Natural killer cell treated with Interleukin-12 subunit alpha and Interleukin-12 subunit beta and Interleukin-15 and Interleukin-18, amount 100 ng/mL, for 72 hours (primary cell): ENCODE results near the gene AZIN2. TPM values are rescaled to one million over a fixed set of nuclear protein-coding genes. Genes with fewer than 3 reads are reported as not detected.
A peak's percentile ranks its signal among the peaks of the same experiment; 100 is the strongest.
"Not testable (repeated sequence)": the region's sequence is repeated elsewhere in the genome, so short reads cannot be mapped to it uniquely, and the experiment has no call there.

Experiments used
- ATAC-seq, 2 donors: fragments of 150-1000 bp; cut with Tn5 transposase in 1 of 2; sonication (Bioruptor Pico), chemical (Tn5 transposase) in 1 of 2; 2 replicates each; pipeline ENCODE4 v1.10.0; 2021
- DNase-seq: peaks from one replicate; pipeline ENCODE4 v3.0.0; 2022; ENCODE audit warnings: low spot score
- H3K27ac Mint-ChIP-seq, 2 donors: 1 replicate in 1 of 2; 2 replicates in 1 of 2; pipeline ENCODE4 v1.8.0; 2022; ENCODE audit warnings: mixed read lengths in 2 of 2, mild to moderate bottlenecking in 1 of 2, moderate library complexity in 1 of 2
- H3K27me3 Mint-ChIP-seq, 2 donors: 1 replicate in 1 of 2; 2 replicates in 1 of 2; pipeline ENCODE4 v1.8.0; 2022; ENCODE audit warnings: mixed read lengths in 2 of 2
- H3K36me3 Mint-ChIP-seq: one replicate; pipeline ENCODE4 v1.8.0; 2022; ENCODE audit warnings: mixed read lengths
- H3K4me1 Mint-ChIP-seq, 2 donors: 1 replicate in 1 of 2; 2 replicates in 1 of 2; pipeline ENCODE4 v1.8.0; 2022; ENCODE audit warnings: low read depth in 2 of 2, mixed read lengths in 2 of 2, mild to moderate bottlenecking in 1 of 2
- H3K4me3 Mint-ChIP-seq: one replicate; pipeline ENCODE4 v1.8.0; 2022; ENCODE audit warnings: mixed read lengths
- H3K9me3 Mint-ChIP-seq: 2 replicates; pipeline ENCODE4 v1.8.0; 2022; ENCODE audit warnings: mixed read lengths
- total RNA-seq, 2 donors: library from RNA; stranded (reverse); gene quantifications; one replicate each; pipeline ENCODE4 v1.2.3, GENCODE V29; 2022

AZIN2 gene
- total RNA-seq, 2 donors from 2014 or later: 2.4 to 4.4 TPM

DNA sequence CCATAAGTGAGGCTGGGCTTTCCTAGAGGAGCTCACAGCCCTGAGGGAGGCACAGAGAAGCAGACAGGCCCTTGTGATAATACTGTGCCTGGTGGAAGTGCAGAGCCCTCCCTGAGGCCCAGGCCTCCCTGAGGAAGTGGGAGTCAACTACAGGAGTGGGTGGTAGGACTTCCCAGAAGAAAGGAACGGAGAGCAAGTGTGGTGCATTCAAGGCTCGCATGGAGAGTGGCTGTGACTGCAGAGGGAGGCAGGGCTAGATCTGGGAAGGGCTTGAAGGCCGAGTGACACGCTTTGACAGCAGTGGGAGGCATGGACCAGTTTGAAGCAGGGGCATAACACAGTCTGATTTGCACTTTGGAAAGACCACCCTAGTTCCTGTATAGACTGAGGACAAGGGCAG, 37.3 kb downstream of the AZIN2 start:
- no peak for ATAC-seq
- no peak overlapping the region for H3K27ac Mint-ChIP-seq

DNA sequence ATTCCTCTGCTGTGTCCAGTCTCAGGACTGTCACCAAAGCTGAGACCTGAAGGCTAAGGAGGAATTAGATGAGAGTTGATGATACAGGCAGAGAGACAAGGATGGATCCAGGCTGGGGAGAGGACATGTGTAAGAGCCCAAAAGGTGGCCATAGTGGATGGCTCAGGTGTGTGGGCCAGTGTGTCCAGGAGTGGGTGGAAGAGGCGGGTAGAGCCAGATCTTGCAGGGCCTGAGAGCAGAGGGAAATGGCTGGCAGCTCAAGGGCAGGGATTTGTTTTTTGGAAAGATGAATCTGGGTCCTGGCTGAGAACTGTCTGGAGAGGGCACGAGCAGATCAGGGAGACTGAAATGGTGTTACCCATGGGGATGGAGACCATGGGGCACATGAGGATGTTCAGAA, 38.1 kb downstream of the AZIN2 start:
- Mint-ChIP-seq H3K4me1 (peaks cover 0 to 3% of the 10 kb centered on the region in 2 donors), H3K4me3 (no peak overlapping the region), H3K27me3 (no peaks in the 10 kb centered on the region), H3K9me3 (no peaks in the 10 kb centered on the region), H3K36me3 (no peaks in the 10 kb centered on the region), H3K27ac (no peak overlapping the region)
- DNase-seq: no peak
- no peak for ATAC-seq

More for the DNA sequence above, 37.3 kb downstream of the AZIN2 start:
- Mint-ChIP-seq H3K27me3 (no peaks in the 10 kb centered on the region), H3K36me3 (no peaks in the 10 kb centered on the region), H3K9me3 (no peaks in the 10 kb centered on the region), H3K4me3 (no peak overlapping the region), H3K4me1 (peaks cover 0 to 3% of the 10 kb centered on the region in 2 donors)
- DNase-seq: no peak

DNA sequence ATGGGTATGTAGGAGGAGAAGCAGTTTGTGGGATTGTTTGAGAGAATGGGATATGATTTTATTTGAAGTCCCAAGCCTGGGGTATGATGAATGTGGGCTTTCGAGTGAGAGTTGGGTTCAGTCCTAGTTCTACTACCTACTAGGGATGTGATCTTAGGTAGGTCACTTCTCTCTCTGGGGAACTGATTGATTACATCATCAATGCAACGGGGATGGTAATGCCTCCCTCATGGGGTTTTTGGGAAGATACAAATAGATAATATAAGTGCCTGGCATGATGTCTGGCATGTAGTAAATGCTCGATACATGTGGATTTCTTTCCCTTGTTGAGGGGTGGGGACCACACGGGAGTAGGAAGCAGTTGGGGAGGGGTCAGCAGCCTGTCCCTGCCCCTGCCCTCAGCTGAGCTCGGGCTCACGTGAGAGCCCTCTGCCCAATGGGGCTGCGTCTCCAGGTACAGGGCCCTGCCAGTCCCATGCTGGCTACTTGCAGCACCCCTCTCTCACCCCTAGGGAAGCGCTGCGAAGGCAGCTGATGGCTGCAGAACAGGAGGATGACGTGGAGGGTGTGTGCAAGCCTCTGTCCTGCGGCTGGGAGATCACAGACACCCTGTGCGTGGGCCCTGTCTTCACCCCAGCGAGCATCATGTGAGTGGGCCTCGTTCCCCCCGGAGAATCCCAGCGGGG, 38.7 kb downstream of the AZIN2 start:
- no peaks in the 10 kb centered on the region for H3K27me3 Mint-ChIP-seq
- no peak overlapping the region for H3K27ac Mint-ChIP-seq
- H3K9me3 Mint-ChIP-seq: no peaks in the 10 kb centered on the region
- no peak overlapping the region for H3K4me3 Mint-ChIP-seq
- ATAC-seq (peak in 1 of 2 donors; percentile 23), DNase-seq (no peak)
- H3K4me1 Mint-ChIP-seq: peaks cover 0 to 3% of the 10 kb centered on the region in 2 donors
- H3K36me3 Mint-ChIP-seq: no peaks in the 10 kb centered on the region

DNA sequence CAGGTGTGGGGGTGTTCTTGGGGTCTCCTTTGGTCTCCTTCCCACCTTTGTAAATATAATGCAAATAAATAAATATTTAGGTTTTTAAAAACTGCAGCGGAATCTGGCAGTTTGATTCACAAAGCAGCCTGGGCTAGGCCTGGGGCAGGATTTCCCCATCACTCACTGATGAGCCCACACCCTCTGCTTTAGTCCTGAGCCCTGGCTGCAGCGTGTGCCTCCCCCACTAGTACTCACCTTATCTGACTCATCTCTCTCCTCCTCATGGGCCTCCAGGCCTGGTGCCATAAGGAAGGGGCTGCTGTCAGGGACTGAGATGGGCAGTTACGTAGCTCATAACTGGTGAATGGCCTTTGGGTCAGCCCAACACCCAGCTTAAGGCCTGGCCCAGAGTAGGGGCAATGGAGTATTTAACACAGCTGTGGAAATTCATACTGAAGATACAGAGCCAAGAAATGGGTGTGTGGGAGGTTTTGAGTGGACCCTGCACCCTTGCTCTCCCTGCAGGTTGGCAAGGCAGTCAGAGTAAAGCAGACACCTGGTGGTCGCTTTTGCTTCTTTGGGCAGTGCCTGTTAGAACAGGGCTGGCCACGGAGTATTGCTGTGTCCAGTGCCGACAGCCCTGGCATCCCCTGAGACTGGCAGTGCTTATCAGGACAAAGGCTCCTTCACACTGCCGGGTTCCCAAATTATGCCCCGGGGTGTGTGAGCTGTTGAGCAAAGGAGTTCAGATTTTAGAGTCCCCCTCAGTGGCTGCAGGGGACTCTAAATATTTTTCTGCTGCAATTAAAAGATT, 39.7 kb downstream of the AZIN2 start:
- no peak overlapping the region for H3K27ac Mint-ChIP-seq
- H3K36me3 Mint-ChIP-seq: peaks cover 5% of the 10 kb centered on the region
- peaks cover 2% of the 10 kb centered on the region for H3K9me3 Mint-ChIP-seq
- DNase-seq: no peak
- no peak for ATAC-seq
- no peak overlapping the region for H3K4me3 Mint-ChIP-seq
- peaks cover 5 to 7% of the 10 kb centered on the region in 2 donors for H3K4me1 Mint-ChIP-seq
- no peaks in the 10 kb centered on the region for H3K27me3 Mint-ChIP-seq

DNA sequence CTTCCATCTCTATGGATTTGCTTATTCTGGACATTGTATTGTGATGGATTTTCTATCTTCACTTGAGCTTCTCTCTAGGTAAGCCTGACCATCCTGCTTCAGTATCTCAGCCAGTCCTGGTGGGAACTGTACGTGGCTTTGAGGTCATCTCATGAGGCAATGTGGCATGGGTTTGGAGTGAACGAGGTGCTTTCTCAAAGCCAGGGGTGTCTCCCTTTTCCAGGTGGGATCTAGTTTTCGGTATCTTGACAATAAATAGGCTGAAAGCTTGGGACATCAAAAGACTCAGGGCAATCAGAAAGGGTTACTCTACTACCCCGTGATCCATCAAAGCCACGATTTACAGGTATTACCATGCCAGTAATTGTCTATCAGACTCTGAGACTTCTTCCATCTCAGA, 40.8 kb downstream of the AZIN2 start:
- H3K4me3 Mint-ChIP-seq: no peak overlapping the region
- DNase-seq (no peak), ATAC-seq (no peak)
- H3K36me3 Mint-ChIP-seq: peaks cover 7% of the 10 kb centered on the region
- peaks cover 14 to 15% of the 10 kb centered on the region in 2 donors for H3K4me1 Mint-ChIP-seq
- H3K27me3 Mint-ChIP-seq: no peaks in the 10 kb centered on the region
- no peak overlapping the region for H3K27ac Mint-ChIP-seq
- H3K9me3 Mint-ChIP-seq: peaks cover 4% of the 10 kb centered on the region

DNA sequence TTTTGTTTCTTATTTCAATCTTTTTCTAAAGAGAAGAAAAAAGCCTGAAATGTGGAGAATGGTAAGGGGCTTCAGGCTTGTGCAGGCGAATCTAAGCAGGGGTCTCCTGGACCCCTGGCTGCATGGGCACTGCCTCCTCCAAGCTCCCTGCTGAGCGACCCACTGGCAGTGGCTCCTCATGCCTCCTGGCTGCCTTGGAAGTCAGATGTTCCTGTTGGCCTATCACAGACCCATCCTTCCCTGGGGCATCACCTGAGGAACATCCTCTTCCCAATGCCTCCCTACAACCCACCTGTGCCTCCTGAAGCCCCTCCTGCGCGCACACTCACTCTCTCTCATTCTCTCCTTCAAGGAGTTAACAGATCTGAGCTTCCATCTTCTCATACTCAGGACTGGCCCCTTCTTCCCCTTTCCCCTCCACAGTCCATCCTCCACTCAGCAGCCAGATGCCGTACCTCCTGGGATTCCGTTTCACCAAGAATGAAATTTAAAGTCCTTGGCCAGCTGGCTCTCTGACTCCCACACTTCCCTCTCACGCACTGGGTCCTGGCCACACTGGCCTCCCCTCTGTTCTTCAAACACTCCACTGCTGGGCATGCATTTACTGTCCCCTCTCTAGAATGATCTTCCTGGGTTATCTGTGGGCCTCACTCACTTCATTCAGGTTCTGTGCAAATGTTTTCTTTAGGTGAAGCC, 41.7 kb downstream of the AZIN2 start:
- DNase-seq: no peak

DNA sequence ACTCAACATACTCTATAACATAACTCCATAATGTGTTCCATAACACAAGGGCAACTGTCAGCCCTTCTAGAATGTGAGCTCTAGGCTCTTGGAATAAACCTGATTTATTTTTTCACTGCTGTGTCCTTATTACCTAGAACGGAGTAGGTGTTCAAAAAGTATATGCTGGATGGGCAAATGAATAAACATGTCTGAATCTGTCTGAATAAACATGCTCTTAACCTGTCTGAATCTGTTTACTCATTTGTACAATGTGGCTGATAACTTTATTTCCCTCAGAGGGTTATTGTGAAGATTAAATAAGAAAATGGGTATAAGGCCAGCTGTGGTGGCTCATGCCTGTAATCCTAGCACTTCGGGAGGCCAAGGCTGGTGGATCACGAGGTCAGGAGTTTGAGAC, 42.3 kb downstream of the AZIN2 start:
- H3K27me3 Mint-ChIP-seq: no peaks in the 10 kb centered on the region

More for the DNA sequence above, 41.7 kb downstream of the AZIN2 start:
- Mint-ChIP-seq H3K4me3 (no peak overlapping the region), H3K4me1 (peaks cover 15 to 22% of the 10 kb centered on the region in 2 donors), H3K27me3 (no peaks in the 10 kb centered on the region), H3K9me3 (peaks cover 4% of the 10 kb centered on the region), H3K27ac (no peak overlapping the region), H3K36me3 (peaks cover 7% of the 10 kb centered on the region)
- no peak for ATAC-seq

DNA sequence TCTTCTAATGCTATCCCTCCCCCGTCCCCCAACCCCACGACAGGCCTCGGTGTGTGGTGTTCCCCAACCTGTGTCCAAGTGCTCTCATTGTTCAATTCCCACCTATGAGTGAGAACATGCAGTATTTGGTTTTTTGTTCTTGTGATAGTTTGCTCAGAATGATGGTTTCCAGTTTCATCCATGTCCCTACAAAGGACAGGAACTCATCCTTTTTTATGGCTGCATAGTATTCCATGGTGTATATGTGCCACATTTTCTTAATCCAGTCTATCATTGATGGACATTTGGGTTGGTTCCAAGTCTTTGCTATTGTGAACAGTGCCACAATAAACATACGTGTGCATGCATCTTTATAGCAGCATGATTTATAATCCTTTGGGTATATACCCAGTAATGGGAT, 43.7 kb downstream of the AZIN2 start:
- DNase-seq: not testable (repeated sequence)

More for the DNA sequence above, 42.3 kb downstream of the AZIN2 start:
- Mint-ChIP-seq H3K27ac (no peak overlapping the region), H3K9me3 (peaks cover 4% of the 10 kb centered on the region), H3K4me3 (no peak overlapping the region), H3K36me3 (peaks cover 7% of the 10 kb centered on the region), H3K4me1 (peaks cover 12 to 22% of the 10 kb centered on the region in 2 donors)
- DNase-seq: no peak
- ATAC-seq: no peak

DNA sequence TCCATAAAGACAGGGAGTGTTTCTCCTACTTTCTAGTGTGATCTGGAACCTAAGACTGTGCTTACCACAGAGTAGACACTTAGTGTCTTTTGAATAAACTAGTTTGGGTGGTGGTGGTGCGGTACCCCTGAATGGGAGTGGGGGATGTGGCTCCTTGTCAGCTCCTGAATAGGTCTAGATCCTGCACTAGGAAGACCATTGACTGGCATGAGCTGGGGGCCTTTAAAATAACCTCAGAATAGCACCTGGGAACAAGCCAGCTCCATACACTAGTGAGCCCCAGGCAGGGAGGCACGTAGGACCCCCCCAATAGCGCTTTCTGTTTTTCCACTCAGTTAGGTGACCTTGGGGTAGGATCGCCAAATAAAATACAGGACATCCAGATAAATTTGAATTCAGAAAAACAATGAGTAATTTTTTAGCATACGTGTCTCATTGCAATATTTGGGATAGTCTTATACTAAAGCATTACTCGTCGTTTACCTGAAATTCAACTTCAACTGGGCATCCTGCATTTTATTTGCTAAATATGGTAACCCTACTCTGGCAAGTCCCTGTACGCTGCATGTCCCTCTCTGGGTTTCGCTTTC, 45.6 kb downstream of the AZIN2 start:
- peaks cover 35 to 50% of the 10 kb centered on the region in 2 donors for H3K4me1 Mint-ChIP-seq
- ATAC-seq: no peak
- peak overlapping the region; percentile 93 to 97 for H3K27ac Mint-ChIP-seq
- H3K9me3 Mint-ChIP-seq: peaks cover 6% of the 10 kb centered on the region
- H3K4me3 Mint-ChIP-seq: peak overlapping the region; percentile 93
- no peaks in the 10 kb centered on the region for H3K27me3 Mint-ChIP-seq
- peaks cover 13% of the 10 kb centered on the region for H3K36me3 Mint-ChIP-seq
- DNase-seq: no peak

More for the DNA sequence above, 43.7 kb downstream of the AZIN2 start:
- H3K36me3 Mint-ChIP-seq, H3K4me3 Mint-ChIP-seq, H3K9me3 Mint-ChIP-seq, H3K27me3 Mint-ChIP-seq, ATAC-seq, H3K27ac Mint-ChIP-seq: not testable (repeated sequence)
- H3K4me1 Mint-ChIP-seq: peaks cover 22 to 35% of the 10 kb centered on the region in 2 donors

DNA sequence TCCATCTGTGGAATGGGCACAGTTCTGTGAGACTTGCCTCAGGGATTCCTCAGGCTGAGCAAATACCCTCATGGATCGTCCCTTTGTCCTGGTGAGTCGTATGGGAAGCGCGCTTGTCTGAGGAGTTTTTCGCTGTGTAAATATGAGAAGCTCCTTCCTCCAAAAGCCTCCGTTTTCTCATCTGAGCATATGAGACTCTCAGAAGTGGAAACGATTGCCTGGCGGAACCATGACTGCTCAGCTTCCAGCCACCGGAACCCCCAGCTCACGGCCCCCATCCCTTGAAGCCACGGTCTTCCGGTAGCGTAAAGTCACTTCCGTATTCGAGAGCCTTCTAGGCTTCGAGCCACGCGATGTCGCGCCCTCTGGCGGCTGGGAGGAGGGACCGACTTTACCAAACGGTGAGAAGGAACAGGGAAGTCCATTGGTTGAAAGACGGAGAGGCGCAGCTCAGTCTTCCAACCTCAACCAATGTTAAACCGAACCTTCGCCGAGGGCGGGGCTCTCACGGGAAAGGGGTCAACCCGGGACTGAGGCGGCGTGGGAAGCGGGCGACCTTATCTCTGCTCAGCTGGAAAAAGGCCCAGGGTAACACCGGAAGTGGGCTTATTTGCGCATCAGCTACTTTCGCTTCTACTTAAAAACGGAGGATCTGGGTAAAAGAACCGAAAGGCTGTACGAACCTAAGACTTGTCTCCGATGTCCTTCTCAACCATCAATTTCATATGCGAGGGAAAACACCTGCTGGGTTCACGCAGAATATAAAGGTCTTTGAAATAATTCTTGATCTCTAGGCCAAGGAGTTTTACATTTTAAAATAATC, 46.3 kb downstream of the AZIN2 start:
- H3K27ac Mint-ChIP-seq: peak overlapping the region; percentile 93 to 97
- H3K9me3 Mint-ChIP-seq: peaks cover 6% of the 10 kb centered on the region
- ATAC-seq (peak; percentile 96 to 99), DNase-seq (peak; percentile 100)
- peaks cover 37 to 54% of the 10 kb centered on the region in 2 donors for H3K4me1 Mint-ChIP-seq
- peaks cover 13% of the 10 kb centered on the region for H3K36me3 Mint-ChIP-seq
- H3K4me3 Mint-ChIP-seq: peak overlapping the region; percentile 93
- no peaks in the 10 kb centered on the region for H3K27me3 Mint-ChIP-seq

DNA sequence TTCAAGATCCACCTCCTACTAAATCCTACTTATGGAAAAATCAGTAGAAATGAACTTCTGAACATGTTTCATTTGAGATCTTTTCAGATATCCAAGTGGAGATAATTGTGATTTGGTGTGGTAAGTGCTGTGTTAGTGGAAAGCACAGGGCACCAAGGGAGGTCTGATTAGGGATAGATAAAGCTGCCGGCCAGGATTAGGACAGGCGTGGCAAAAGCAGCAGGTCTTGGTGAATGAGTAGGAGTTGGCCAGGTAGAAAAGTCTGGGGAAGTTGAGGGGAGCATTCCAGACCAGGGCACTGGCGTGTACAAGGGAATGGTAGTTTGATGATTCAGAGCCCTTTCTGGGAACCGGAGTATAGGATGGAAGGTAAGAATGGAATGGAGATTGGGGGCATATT, 47.8 kb downstream of the AZIN2 start:
- Mint-ChIP-seq H3K4me3 (peak overlapping the region; percentile 61), H3K27ac (peak overlapping the region; percentile 70 to 74), H3K4me1 (peaks cover 43 to 67% of the 10 kb centered on the region in 2 donors), H3K27me3 (peaks cover 0 to 9% of the 10 kb centered on the region in 2 donors), H3K36me3 (peaks cover 13% of the 10 kb centered on the region), H3K9me3 (peaks cover 6% of the 10 kb centered on the region)
- no peak for DNase-seq
- ATAC-seq: no peak

DNA sequence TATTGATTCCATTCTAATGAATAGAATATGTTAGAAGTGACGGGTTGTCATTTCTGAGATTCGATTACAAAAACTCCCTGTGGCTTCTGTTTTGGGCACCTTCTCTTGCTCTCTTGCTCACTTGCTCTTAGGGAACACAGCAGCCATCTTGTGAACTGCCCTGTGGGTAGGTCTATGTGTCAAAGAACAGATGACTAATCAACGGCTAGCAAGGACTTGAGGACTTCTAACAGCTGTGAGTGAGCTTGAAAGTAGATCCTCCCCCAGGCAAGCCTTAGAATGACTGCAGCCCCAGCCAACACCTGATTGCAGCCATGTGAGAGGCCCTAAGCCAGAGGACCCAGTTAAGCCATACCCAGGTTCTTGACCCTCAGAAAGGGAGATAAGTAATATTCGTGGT, 49.3 kb downstream of the AZIN2 start:
- Mint-ChIP-seq H3K27me3 (peaks cover 0 to 14% of the 10 kb centered on the region in 2 donors), H3K27ac (peak overlapping the region; percentile 65 to 74), H3K4me3 (peak overlapping the region; percentile 83), H3K36me3 (peaks cover 12% of the 10 kb centered on the region), H3K9me3 (peaks cover 6% of the 10 kb centered on the region), H3K4me1 (peaks cover 42 to 65% of the 10 kb centered on the region in 2 donors)
- ATAC-seq (peak; percentile 65 to 68), DNase-seq (peak; percentile 75)

DNA sequence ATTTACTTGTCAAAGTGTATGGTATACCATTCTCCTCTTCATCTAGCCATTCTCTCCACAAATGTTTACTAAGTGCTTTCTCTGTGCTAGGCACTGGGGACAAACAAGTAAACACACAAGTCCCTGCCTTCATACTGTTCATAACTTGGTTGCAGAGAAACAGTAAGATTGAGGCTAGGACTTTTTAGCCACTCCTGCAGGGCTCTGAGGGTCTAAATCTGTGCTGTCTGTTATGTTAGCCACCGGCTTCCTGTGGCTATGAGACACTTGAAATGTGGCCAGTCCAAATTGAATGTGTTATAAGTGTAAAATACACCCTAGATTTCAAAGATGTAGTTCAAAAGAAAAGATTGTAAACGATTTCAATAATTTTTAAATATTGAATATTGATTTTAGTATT, 50.2 kb downstream of the AZIN2 start:
- Mint-ChIP-seq H3K4me3 (peak overlapping the region; percentile 83), H3K9me3 (peaks cover 2% of the 10 kb centered on the region), H3K27ac (peak overlapping the region in 1 of 2 donors; percentile 74), H3K4me1 (peaks cover 33 to 56% of the 10 kb centered on the region in 2 donors), H3K27me3 (peaks cover 4 to 18% of the 10 kb centered on the region in 2 donors), H3K36me3 (peaks cover 5% of the 10 kb centered on the region)
- ATAC-seq (no peak), DNase-seq (no peak)
